ENCODE measurements around the gene TMEM9.

TMEM9 gene

DNA sequence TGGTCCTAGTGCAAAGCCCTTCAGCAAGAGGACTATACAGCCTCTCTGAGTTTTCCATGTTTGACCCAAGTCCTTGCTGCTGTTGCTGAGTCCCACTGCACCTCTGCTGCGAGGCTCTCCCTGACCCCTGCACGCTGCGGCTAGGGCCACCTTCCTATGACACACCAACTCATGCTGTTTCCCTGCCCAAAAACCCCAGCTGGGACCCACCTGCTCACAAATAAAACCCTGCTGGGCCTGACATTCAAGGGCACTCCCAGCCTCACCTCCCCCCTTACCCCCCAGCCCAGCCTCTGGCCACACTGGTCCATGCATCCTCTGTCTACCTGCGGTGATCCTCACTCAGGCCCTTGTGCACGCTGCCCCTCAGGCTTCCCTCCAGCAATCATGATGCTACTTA is 15.0 kb downstream of the TMEM9 start:
- no peak overlapping the region for H2AFZ ChIP-seq (ENCODE audit: low read depth, low read length)
- H3K9ac ChIP-seq (ENCODE audit: low read length) = no peak overlapping the region
- no peaks in the 10 kb centered on the region for H3K9me3 ChIP-seq (ENCODE audit: insufficient read depth, low read length)
- peaks cover 4% of the 10 kb centered on the region; the same call in 1 of the 2 replicates for H4K20me1 ChIP-seq (ENCODE audit: insufficient read depth, low read length)
- H3K4me3 ChIP-seq (ENCODE audit: low read length) = no peak overlapping the region
- H3K27ac ChIP-seq (ENCODE audit: low read length) = no peak overlapping the region
- no peaks in the 10 kb centered on the region for H3K4me1 ChIP-seq (ENCODE audit: low read length)
- no peaks in the 10 kb centered on the region for H3K27me3 ChIP-seq (ENCODE audit: low read depth, low read length)
- no peak for TF ChIP-seq EZH2phosphoT487 (IDR thresholded peaks at IDR 0.05; ENCODE audit: low read depth)
- no peak for TF ChIP-seq CTCF (IDR thresholded peaks at IDR 0.05; ENCODE audit: low read depth, low read length)
- no peaks in the 10 kb centered on the region for H3K79me2 ChIP-seq (ENCODE audit: low read length)
- no peak overlapping the region for H3K4me2 ChIP-seq (ENCODE audit: low read length)
- H3K36me3 ChIP-seq (replicated peaks; ENCODE audit: low read depth, low read length) = peaks cover 45% of the 10 kb centered on the region

- Histone ChIP-seq H3K27ac (ENCODE audit: low read length) (no peak overlapping the region), H3K4me2 (ENCODE audit: low read length) (no peak overlapping the region), H2AFZ (ENCODE audit: low read depth, low read length) (no peak overlapping the region), H3K79me2 (ENCODE audit: low read length) (no peaks in the 10 kb centered on the region), H3K36me3 (replicated peaks; ENCODE audit: low read depth, low read length) (peaks cover 38% of the 10 kb centered on the region), H3K9me3 (ENCODE audit: insufficient read depth, low read length) (no peaks in the 10 kb centered on the region), H3K4me3 (ENCODE audit: low read length) (no peak overlapping the region), H3K4me1 (ENCODE audit: low read length) (no peaks in the 10 kb centered on the region), H3K9ac (ENCODE audit: low read length) (no peak overlapping the region), H4K20me1 (ENCODE audit: insufficient read depth, low read length) (peaks cover 4% of the 10 kb centered on the region; the same call in 1 of the 2 replicates), H3K27me3 (ENCODE audit: low read depth, low read length) (no peaks in the 10 kb centered on the region)
- TF ChIP-seq EZH2phosphoT487 (IDR thresholded peaks at IDR 0.05; ENCODE audit: low read depth) (no peak), CTCF (IDR thresholded peaks at IDR 0.05; ENCODE audit: low read depth, low read length) (no peak)
Measured at GRCh38 chr1:201138311-201138840, 15.9 kb downstream of the TMEM9 start.

DNA sequence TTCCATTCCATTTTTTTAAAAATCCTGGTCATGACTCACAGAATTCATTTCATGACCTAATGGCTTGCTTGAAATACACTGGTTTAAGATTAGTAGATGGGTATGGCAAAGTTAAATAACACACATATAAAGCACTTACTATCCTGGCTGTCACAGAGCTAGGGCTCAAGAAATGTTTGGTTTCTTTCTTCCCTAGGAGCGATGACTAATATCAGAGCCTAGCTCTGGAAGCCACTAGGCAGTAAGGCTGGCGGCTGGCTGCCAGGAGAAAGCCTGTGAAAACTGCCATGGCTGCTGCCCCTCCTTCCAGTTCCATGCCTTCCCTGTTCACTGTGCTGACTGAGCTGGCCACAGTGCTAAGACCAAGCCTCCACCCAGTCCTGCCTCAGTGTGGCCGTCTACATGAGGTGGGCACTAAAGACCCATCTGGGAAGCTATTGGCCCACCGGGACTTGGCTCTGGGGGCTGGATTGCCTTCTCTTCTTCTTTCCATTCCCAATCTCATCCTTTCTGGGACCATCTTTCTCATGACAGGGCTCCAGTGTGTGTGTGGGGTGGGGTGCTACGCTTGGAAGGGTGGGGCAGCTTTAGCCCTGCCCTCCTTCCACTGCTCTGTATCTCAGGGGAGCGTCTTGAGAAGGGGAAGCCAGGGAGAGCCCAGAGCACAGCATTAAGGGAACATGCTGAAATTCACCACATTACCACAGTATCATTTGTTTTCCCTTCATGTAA is 16.5 kb downstream of the TMEM9 start:
- Histone ChIP-seq H3K4me3 (ENCODE audit: low read length) (no peak overlapping the region), H4K20me1 (ENCODE audit: insufficient read depth, low read length) (peaks cover 4% of the 10 kb centered on the region; the same call in 1 of the 2 replicates), H3K9me3 (ENCODE audit: insufficient read depth, low read length) (no peaks in the 10 kb centered on the region), H3K27ac (ENCODE audit: low read length) (no peak overlapping the region), H3K9ac (ENCODE audit: low read length) (no peak overlapping the region), H3K4me2 (ENCODE audit: low read length) (no peak overlapping the region), H3K79me2 (ENCODE audit: low read length) (no peaks in the 10 kb centered on the region), H3K4me1 (ENCODE audit: low read length) (no peaks in the 10 kb centered on the region), H2AFZ (ENCODE audit: low read depth, low read length) (no peak overlapping the region), H3K36me3 (replicated peaks; ENCODE audit: low read depth, low read length) (peaks cover 32% of the 10 kb centered on the region), H3K27me3 (ENCODE audit: low read depth, low read length) (no peaks in the 10 kb centered on the region)
- TF ChIP-seq CTCF (IDR thresholded peaks at IDR 0.05; ENCODE audit: low read depth, low read length) (no peak), EZH2phosphoT487 (IDR thresholded peaks at IDR 0.05; ENCODE audit: low read depth) (no peak)

- H3K4me2 ChIP-seq (ENCODE audit: low read length) = no peak overlapping the region
- peaks cover 4% of the 10 kb centered on the region; the same call in 1 of the 2 replicates for H4K20me1 ChIP-seq (ENCODE audit: insufficient read depth, low read length)
- no peaks in the 10 kb centered on the region for H3K79me2 ChIP-seq (ENCODE audit: low read length)
- H3K27me3 ChIP-seq (ENCODE audit: low read depth, low read length) = no peaks in the 10 kb centered on the region
- TF ChIP-seq CTCF (IDR thresholded peaks at IDR 0.05; ENCODE audit: low read depth, low read length) (no peak), EZH2phosphoT487 (IDR thresholded peaks at IDR 0.05; ENCODE audit: low read depth) (no peak)
- H3K4me1 ChIP-seq (ENCODE audit: low read length) = no peaks in the 10 kb centered on the region
- no peak overlapping the region for H3K4me3 ChIP-seq (ENCODE audit: low read length)
- no peak overlapping the region for H2AFZ ChIP-seq (ENCODE audit: low read depth, low read length)
- peaks cover 30% of the 10 kb centered on the region for H3K36me3 ChIP-seq (replicated peaks; ENCODE audit: low read depth, low read length)
- H3K9me3 ChIP-seq (ENCODE audit: insufficient read depth, low read length) = no peaks in the 10 kb centered on the region
- no peak overlapping the region for H3K27ac ChIP-seq (ENCODE audit: low read length)
- H3K9ac ChIP-seq (ENCODE audit: low read length) = no peak overlapping the region
Measured at GRCh38 chr1:201137024-201137392, 17.3 kb downstream of the TMEM9 start.
